ENCODE measurements around the gene DAND5.
"Not testable (repeated sequence)": the region's sequence is repeated elsewhere in the genome, so short reads cannot be mapped to it uniquely, and the experiment has no call there.

Gene DAND5

GRCh38 chr19:12965812-12966135, 3.6 kb upstream of the DAND5 start:
- no peak for DNase-seq
- ATAC-seq, result no peak

- no peak for ATAC-seq
- DNase-seq, result no peak
Measured at GRCh38 chr19:12967907-12968306, 1.5 kb upstream of the DAND5 start.

GRCh38 chr19:12970070-12970820, 869 bp downstream of the DAND5 start:
- ATAC-seq (peak; percentile 19), DNase-seq (no peak)

GRCh38 chr19:12973236-12973635, 3.9 kb downstream of the DAND5 start:
- no peak for ATAC-seq
- no peak for DNase-seq

- ATAC-seq (no peak), DNase-seq (no peak)
Measured at GRCh38 chr19:12974301-12975220, 5.2 kb downstream of the DAND5 start.

- no peak for ATAC-seq
Measured at GRCh38 chr19:12975221-12975741, 5.9 kb downstream of the DAND5 start.

GRCh38 chr19:12976109-12976508, 6.7 kb downstream of the DAND5 start:
- DNase-seq, ATAC-seq: not testable (repeated sequence)

More at GRCh38 chr19:12975221-12975741, 5.9 kb downstream of the DAND5 start:
- DNase-seq, result no peak

- no peak for DNase-seq
- ATAC-seq, result no peak
Measured at GRCh38 chr19:12979974-12980373, 10.6 kb downstream of the DAND5 start.

- DNase-seq, result no peak
- no peak for ATAC-seq
Measured at GRCh38 chr19:12982648-12983047, 13.3 kb downstream of the DAND5 start.

- no peak for DNase-seq
- ATAC-seq, result no peak
Measured at GRCh38 chr19:12983091-12983490, 13.7 kb downstream of the DAND5 start.

GRCh38 chr19:12983542-12984142, 14.3 kb downstream of the DAND5 start:
- peak; percentile 76 for ATAC-seq
- peak; percentile 87 for DNase-seq

- ATAC-seq (no peak), DNase-seq (no peak)
Measured at GRCh38 chr19:12984143-12984627, 14.8 kb downstream of the DAND5 start.

- DNase-seq, result no peak
Measured at GRCh38 chr19:12984683-12985048, 15.3 kb downstream of the DAND5 start.

GRCh38 chr19:12985049-12985776, 15.8 kb downstream of the DAND5 start:
- ATAC-seq, result peak; percentile 28
- DNase-seq, result no peak

More at GRCh38 chr19:12984683-12985048, 15.3 kb downstream of the DAND5 start:
- ATAC-seq, result peak; percentile 5

- DNase-seq (no peak), ATAC-seq (no peak)
Measured at GRCh38 chr19:12986726-12987125, 17.4 kb downstream of the DAND5 start.

- no peak for ATAC-seq
Measured at GRCh38 chr19:12987190-12987589, 17.8 kb downstream of the DAND5 start.

GRCh38 chr19:12987781-12988180, 18.4 kb downstream of the DAND5 start:
- DNase-seq, result no peak
- ATAC-seq, result no peak

More at GRCh38 chr19:12987190-12987589, 17.8 kb downstream of the DAND5 start:
- DNase-seq, result no peak

GRCh38 chr19:12990431-12990830, 21.1 kb downstream of the DAND5 start:
- ATAC-seq, result no peak

GRCh38 chr19:12990853-12991252, 21.5 kb downstream of the DAND5 start:
- ATAC-seq, result no peak
- DNase-seq, result no peak

More at GRCh38 chr19:12990431-12990830, 21.1 kb downstream of the DAND5 start:
- DNase-seq, result no peak

GRCh38 chr19:12991296-12991695, 21.9 kb downstream of the DAND5 start:
- DNase-seq (no peak), ATAC-seq (no peak)

GRCh38 chr19:12992729-12993128, 23.4 kb downstream of the DAND5 start:
- no peak for ATAC-seq
- no peak for DNase-seq

- ATAC-seq (no peak), DNase-seq (no peak)
Measured at GRCh38 chr19:12993562-12993961, 24.2 kb downstream of the DAND5 start.

All from stimulated activated naive CD8-positive, alpha-beta T cell treated with anti-CD3 and anti-CD28 coated beads, Interleukin-15, Interleukin-2, amounts not matched to agents 100 U/mL and 50 U/mL, for 24 hours (primary cell).